Trophoblast cell (in vitro differentiated cells and primary cell): ENCODE data around the gene MRTFB.

Source experiments
- DNase-seq, 2 donors: peaks; one replicate each; pipeline ENCODE4 v3.0.0-alpha.2; 2016
- H2AFZ ChIP-seq: 2 replicates; pipeline ENCODE4 v1.6.1; 2013; ENCODE audit warnings: low read length, moderate library complexity, mild to moderate bottlenecking; ENCODE audit not compliant: insufficient read depth, poor library complexity
- H2AK5ac ChIP-seq: 2 replicates; pipeline ENCODE4 v1.6.1; 2013; ENCODE audit warnings: mild to moderate bottlenecking, low read length
- H2BK120ac ChIP-seq: 2 replicates; pipeline ENCODE4 v1.6.1; 2013; ENCODE audit warnings: low read length, mild to moderate bottlenecking, moderate library complexity; ENCODE audit not compliant: insufficient read depth, poor library complexity
- H2BK12ac ChIP-seq: 2 replicates; pipeline ENCODE4 v1.6.1; 2013; ENCODE audit warnings: mild to moderate bottlenecking, low read length, moderate library complexity
- H2BK5ac ChIP-seq: 2 replicates; pipeline ENCODE4 v1.6.1; 2013; ENCODE audit warnings: low read length, low read depth, moderate library complexity, mild to moderate bottlenecking; ENCODE audit not compliant: poor library complexity
- H3K14ac ChIP-seq: 2 replicates; pipeline ENCODE4 v1.6.1; 2013; ENCODE audit warnings: mild to moderate bottlenecking, low read length
- H3K18ac ChIP-seq: 2 replicates; pipeline ENCODE4 v1.6.1; 2013; ENCODE audit warnings: mild to moderate bottlenecking, low read length
- H3K23ac ChIP-seq: 2 replicates; pipeline ENCODE4 v1.6.1; 2013; ENCODE audit warnings: low read length
- H3K27ac ChIP-seq: 2 replicates; pipeline ENCODE4 v1.5.1; 2013; ENCODE audit warnings: low read depth, mild to moderate bottlenecking, inconsistent platforms, low read length, moderate library complexity
- H3K27me3 ChIP-seq: 2 replicates; pipeline ENCODE4 v1.6.1; 2013; ENCODE audit warnings: inconsistent platforms, mild to moderate bottlenecking, low read length, moderate library complexity; ENCODE audit not compliant: insufficient read depth
- H3K36me3 ChIP-seq, 2 experiments: 1 replicate in 1 of 2; 2 replicates in 1 of 2; pipeline ENCODE4 v1.6.1; 2013; ENCODE audit warnings: low read length in 2 of 2, mild to moderate bottlenecking in 2 of 2, moderate library complexity in 1 of 2; ENCODE audit not compliant: insufficient read depth in 2 of 2, control insufficient read depth in 1 of 2
- H3K4ac ChIP-seq: 2 replicates; pipeline ENCODE4 v1.6.1; 2013; ENCODE audit warnings: low read depth, mild to moderate bottlenecking, low read length, moderate library complexity
- H3K4me1 ChIP-seq, 2 experiments: 1 replicate in 1 of 2; 2 replicates in 1 of 2; pipeline ENCODE4 v1.6.1; 2013; ENCODE audit warnings: low read length in 2 of 2, mild to moderate bottlenecking in 2 of 2, moderate library complexity in 1 of 2; ENCODE audit not compliant: insufficient read depth in 2 of 2, control insufficient read depth in 1 of 2
- H3K4me2 ChIP-seq: 2 replicates; pipeline ENCODE4 v1.6.1; 2013; ENCODE audit warnings: inconsistent platforms, mild to moderate bottlenecking, low read length, moderate library complexity
- H3K4me3 ChIP-seq: 2 replicates; pipeline ENCODE4 v1.5.1; 2013; ENCODE audit warnings: mild to moderate bottlenecking, low read depth, low read length, inconsistent platforms
- H3K79me1 ChIP-seq: one replicate; pipeline ENCODE4 v1.6.1; 2013; ENCODE audit warnings: low read length
- H3K79me2 ChIP-seq: 2 replicates; pipeline ENCODE4 v1.6.1; 2013; ENCODE audit warnings: low read length, mild to moderate bottlenecking; ENCODE audit not compliant: control insufficient read depth, insufficient read depth, poor library complexity
- H3K9ac ChIP-seq: 2 replicates; pipeline ENCODE4 v1.6.1; 2013; ENCODE audit warnings: mild to moderate bottlenecking, low read length
- H3K9me3 ChIP-seq: 2 replicates; pipeline ENCODE4 v1.6.1; 2013; ENCODE audit warnings: low read depth, mild to moderate bottlenecking, control low read depth, inconsistent platforms, low read length; ENCODE audit not compliant: insufficient read depth
- H4K12ac ChIP-seq: 2 replicates; pipeline ENCODE4 v1.6.1; 2013; ENCODE audit warnings: low read depth, mild to moderate bottlenecking, low read length, moderate library complexity
- H4K8ac ChIP-seq: 2 replicates; pipeline ENCODE4 v1.6.1; 2013; ENCODE audit warnings: low read depth, mild to moderate bottlenecking, low read length, moderate library complexity
- H4K91ac ChIP-seq: one replicate; pipeline ENCODE4 v1.6.1; 2013; ENCODE audit warnings: low read depth, mild to moderate bottlenecking, low read length, moderate library complexity
- WGBS: extraction: QIAGEN DNeasy Blood & Tissue Kit; methylation state at CpG from one replicate; pipeline ENCODE4 v1.1.7; 2013; ENCODE audit warnings: missing lambda C conversion rate; ENCODE audit not compliant: insufficient read length, insufficient coverage; ENCODE audit errors: extremely low coverage; 5-methylcytosine and 5-hydroxymethylcytosine counted together

MRTFB gene

DNA sequence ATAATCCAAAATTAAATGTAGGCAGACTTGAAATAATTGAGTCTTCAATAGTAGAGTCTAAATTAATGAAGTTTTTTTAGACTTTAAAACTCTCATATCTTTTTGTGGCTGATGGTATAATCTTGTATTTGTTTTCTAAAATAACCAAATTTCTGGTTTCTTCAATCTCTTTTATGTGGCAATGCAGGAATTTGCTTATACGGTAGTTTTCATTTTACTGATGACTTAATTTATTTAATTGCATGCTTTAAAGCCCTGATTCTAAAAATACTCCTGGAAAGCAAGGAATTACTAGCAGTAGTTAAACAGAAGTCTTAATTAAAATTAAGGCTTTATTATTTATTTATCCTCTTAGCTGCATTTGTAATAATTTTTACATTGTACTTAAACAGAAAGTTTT is 15.4 kb downstream of the MRTFB start:
- Histone ChIP-seq H3K4me3 (no peak overlapping the region), H2AFZ (no peak overlapping the region), H2BK5ac (no peak overlapping the region), H3K23ac (no peak overlapping the region), H2BK120ac (no peak overlapping the region), H3K9me3 (no peaks in the 10 kb centered on the region), H3K79me1 (no peaks in the 10 kb centered on the region), H3K79me2 (no peaks in the 10 kb centered on the region), H3K18ac (no peak overlapping the region), H3K9ac (no peak overlapping the region), H2BK12ac (no peak overlapping the region), H3K36me3 (peaks cover 8 to 10% of the 10 kb centered on the region in 2 experiments), H3K27me3 (no peaks in the 10 kb centered on the region), H4K12ac (no peak overlapping the region), H3K4me1 (no peaks in the 10 kb centered on the region), H4K8ac (no peak overlapping the region), H3K4ac (no peak overlapping the region), H3K27ac (no peak overlapping the region), H3K4me2 (no peak overlapping the region), H4K91ac (no peak overlapping the region), H2AK5ac (no peak overlapping the region), H3K14ac (no peak overlapping the region)
- WGBS = no CpG with 5 or more reads among the region's 1 CpG
- no peak for DNase-seq

DNA sequence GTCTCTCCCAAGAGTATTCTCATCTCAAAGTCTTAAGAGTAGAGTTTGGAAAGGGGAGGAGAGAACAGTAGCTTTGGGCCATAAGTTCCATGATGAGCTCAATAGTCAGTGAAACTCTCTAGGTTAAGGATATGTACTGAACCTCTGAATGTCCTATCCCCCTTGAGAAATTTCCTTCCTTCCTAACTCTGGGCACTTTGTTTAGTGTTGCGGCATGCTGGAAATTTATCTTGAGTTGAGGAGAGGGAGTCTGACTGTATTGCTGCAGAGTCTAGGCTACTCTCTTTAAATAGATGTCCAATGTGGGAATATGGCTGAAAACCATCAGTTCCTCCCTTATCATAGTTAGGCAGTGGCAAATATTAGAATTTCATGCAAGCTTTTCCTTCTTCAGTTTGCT is 16.1 kb downstream of the MRTFB start:
- Histone ChIP-seq H2BK5ac (no peak overlapping the region), H3K4me3 (no peak overlapping the region), H3K18ac (no peak overlapping the region), H3K9ac (no peak overlapping the region), H3K4me1 (no peaks in the 10 kb centered on the region), H3K79me1 (no peaks in the 10 kb centered on the region), H2BK120ac (no peak overlapping the region), H4K12ac (no peak overlapping the region), H3K9me3 (no peaks in the 10 kb centered on the region), H3K27ac (no peak overlapping the region), H4K8ac (no peak overlapping the region), H3K14ac (no peak overlapping the region), H3K27me3 (no peaks in the 10 kb centered on the region), H2AK5ac (no peak overlapping the region), H4K91ac (no peak overlapping the region), H3K4me2 (no peak overlapping the region), H2AFZ (no peak overlapping the region), H3K23ac (no peak overlapping the region), H2BK12ac (no peak overlapping the region), H3K36me3 (peaks cover 6 to 7% of the 10 kb centered on the region in 2 experiments), H3K4ac (no peak overlapping the region), H3K79me2 (no peaks in the 10 kb centered on the region)
- DNase-seq = no peak
- WGBS = no CpG with 5 or more reads among the region's 1 CpG

DNA sequence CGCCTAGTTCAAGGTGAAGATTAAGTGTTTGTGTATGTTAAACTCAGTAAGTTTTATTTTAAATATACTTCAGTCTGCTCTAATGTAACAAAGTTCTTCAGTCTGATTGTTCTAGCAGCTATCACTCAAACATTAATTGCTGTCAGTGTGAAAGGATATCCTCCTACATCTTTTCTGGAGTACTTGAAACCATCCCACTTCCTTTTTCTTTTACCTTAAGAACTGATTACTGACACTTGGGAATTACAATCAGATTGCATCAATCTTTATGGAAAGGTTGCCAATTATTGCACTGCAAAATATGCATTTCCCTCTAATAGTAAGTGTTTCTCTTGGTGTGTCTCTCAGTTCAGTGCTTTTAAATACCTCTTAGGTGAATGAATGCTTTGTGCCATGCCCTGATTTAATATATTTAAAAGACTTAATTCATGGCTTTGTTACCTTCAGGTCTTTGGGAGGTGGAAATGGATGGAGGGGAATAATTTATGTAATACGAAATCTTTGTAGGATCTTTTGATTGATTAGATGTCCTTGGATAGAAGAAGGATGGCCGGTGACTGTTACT is 16.6 kb downstream of the MRTFB start:
- no peak overlapping the region for H3K14ac ChIP-seq
- H3K36me3 ChIP-seq = peaks cover 6 to 7% of the 10 kb centered on the region in 2 experiments
- H3K4me1 ChIP-seq = no peaks in the 10 kb centered on the region
- H4K12ac ChIP-seq = no peak overlapping the region
- H2BK120ac ChIP-seq = no peak overlapping the region
- H3K79me2 ChIP-seq = no peaks in the 10 kb centered on the region
- no peaks in the 10 kb centered on the region for H3K79me1 ChIP-seq
- H3K18ac ChIP-seq = no peak overlapping the region
- H3K27me3 ChIP-seq = no peaks in the 10 kb centered on the region
- DNase-seq = no peak
- no peak overlapping the region for H3K4me2 ChIP-seq
- no peak overlapping the region for H2BK5ac ChIP-seq
- no peaks in the 10 kb centered on the region for H3K9me3 ChIP-seq
- 100% methylated on average over 1 of the region's 3 CpGs for WGBS
- H3K4me3 ChIP-seq = no peak overlapping the region
- no peak overlapping the region for H3K23ac ChIP-seq
- no peak overlapping the region for H2AFZ ChIP-seq
- H4K8ac ChIP-seq = no peak overlapping the region
- no peak overlapping the region for H2BK12ac ChIP-seq
- no peak overlapping the region for H2AK5ac ChIP-seq
- H3K27ac ChIP-seq = no peak overlapping the region
- no peak overlapping the region for H4K91ac ChIP-seq
- H3K4ac ChIP-seq = no peak overlapping the region
- H3K9ac ChIP-seq = no peak overlapping the region

DNA sequence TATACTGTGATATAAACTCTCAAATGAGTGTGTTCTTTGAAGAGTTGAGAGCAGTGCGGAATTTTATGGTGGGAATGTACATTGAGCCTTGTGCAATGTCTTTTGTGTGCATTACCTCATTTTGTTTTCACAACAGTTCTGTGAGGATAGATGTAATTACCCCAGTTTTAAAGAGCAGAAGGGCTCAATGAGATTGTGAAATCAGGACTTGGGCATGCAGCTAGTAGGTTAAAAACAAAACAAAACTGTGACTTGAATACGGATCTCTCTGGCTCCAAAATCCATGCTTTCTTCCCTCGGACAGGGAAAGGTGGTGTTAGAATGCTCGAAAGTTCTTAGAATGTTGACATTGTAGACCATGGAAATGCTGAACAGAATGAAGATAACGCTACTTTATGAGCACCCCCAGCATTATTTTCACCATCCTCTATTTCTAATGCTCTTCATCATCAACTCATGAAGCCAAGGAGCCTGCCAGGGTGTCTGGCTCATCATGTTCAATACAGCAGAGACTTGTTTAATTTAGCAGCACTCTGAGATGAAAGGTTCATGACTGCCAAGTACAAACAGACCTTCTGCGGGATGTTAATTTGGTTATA is 17.1 kb downstream of the MRTFB start:
- H3K9ac ChIP-seq = no peak overlapping the region
- no peak overlapping the region for H3K23ac ChIP-seq
- H3K27ac ChIP-seq = no peak overlapping the region
- no peaks in the 10 kb centered on the region for H3K79me2 ChIP-seq
- WGBS = no CpG with 5 or more reads among the region's 6 CpGs
- no peak overlapping the region for H4K91ac ChIP-seq
- no peaks in the 10 kb centered on the region for H3K4me1 ChIP-seq
- H2AFZ ChIP-seq = no peak overlapping the region
- no peak overlapping the region for H3K4me3 ChIP-seq
- DNase-seq = peak; percentile 12 to 58
- H3K27me3 ChIP-seq = no peaks in the 10 kb centered on the region
- no peak overlapping the region for H2BK5ac ChIP-seq
- H2AK5ac ChIP-seq = no peak overlapping the region
- H3K4ac ChIP-seq = no peak overlapping the region
- H4K12ac ChIP-seq = no peak overlapping the region
- no peaks in the 10 kb centered on the region for H3K9me3 ChIP-seq
- no peak overlapping the region for H2BK120ac ChIP-seq
- no peaks in the 10 kb centered on the region for H3K79me1 ChIP-seq
- no peak overlapping the region for H3K4me2 ChIP-seq
- H2BK12ac ChIP-seq = no peak overlapping the region
- H3K14ac ChIP-seq = no peak overlapping the region
- peaks cover 4 to 6% of the 10 kb centered on the region in 2 experiments for H3K36me3 ChIP-seq
- no peak overlapping the region for H3K18ac ChIP-seq
- H4K8ac ChIP-seq = no peak overlapping the region
